C4-2B (cell line): Measurements from ENCODE around the gene RNF213.

ENCODE experiments used
- H3K27ac ChIP-seq: fragments of 450-650 bp; 2 replicates; pipeline ENCODE4 v1.5.1; 2017
- ZFX ChIP-seq: fragments of 450-650 bp; IDR thresholded peaks from 2 replicates; pipeline ENCODE4 v1.6.1; 2017
- TF ChIP-seq, protein P1 (sequence below): fragments of 450-650 bp; conservative IDR thresholded peaks from 2 replicates; pipeline ENCODE4 v1.5.1; 2017; ENCODE audit warnings: mild to moderate bottlenecking

The RNF213 gene

DNA sequence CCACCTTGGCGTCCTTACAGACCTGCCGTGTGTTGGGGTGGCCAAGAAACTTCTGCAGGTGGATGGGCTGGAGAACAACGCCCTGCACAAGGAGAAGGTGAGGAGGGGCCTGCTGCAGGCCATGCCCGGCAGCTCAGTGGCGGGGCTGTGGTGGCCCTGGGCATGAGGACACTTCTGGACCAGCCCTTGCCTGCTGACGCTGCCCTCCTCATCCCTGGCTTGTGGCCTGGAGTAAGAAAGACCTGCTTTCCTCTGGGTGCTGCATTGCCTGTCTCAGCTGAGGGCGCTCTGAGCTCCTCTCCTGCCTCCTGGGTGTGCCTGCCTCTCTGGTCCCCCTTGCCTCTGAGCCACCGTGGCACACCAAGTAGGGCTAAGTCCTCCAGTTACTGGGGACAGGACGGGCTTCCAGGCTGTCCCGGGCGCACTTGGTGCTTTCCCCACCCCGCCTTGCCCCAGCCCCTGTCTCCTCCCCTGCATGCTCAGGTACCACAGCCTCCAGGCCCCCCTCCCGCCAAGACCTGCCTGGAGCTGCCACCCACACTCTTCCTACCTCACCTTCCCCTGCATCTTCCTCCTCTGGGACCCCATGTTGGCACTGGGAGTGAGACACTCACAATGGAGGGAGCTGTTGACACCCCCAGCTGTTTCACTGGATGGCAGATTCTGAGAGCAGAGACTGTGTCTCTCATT is 163.0 kb downstream of the RNF213 start:
- TF ChIP-seq, protein P1, sequence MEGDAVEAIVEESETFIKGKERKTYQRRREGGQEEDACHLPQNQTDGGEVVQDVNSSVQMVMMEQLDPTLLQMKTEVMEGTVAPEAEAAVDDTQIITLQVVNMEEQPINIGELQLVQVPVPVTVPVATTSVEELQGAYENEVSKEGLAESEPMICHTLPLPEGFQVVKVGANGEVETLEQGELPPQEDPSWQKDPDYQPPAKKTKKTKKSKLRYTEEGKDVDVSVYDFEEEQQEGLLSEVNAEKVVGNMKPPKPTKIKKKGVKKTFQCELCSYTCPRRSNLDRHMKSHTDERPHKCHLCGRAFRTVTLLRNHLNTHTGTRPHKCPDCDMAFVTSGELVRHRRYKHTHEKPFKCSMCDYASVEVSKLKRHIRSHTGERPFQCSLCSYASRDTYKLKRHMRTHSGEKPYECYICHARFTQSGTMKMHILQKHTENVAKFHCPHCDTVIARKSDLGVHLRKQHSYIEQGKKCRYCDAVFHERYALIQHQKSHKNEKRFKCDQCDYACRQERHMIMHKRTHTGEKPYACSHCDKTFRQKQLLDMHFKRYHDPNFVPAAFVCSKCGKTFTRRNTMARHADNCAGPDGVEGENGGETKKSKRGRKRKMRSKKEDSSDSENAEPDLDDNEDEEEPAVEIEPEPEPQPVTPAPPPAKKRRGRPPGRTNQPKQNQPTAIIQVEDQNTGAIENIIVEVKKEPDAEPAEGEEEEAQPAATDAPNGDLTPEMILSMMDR = no peak
- no peak for TF ChIP-seq ZFX
- no peak overlapping the region for H3K27ac ChIP-seq

DNA sequence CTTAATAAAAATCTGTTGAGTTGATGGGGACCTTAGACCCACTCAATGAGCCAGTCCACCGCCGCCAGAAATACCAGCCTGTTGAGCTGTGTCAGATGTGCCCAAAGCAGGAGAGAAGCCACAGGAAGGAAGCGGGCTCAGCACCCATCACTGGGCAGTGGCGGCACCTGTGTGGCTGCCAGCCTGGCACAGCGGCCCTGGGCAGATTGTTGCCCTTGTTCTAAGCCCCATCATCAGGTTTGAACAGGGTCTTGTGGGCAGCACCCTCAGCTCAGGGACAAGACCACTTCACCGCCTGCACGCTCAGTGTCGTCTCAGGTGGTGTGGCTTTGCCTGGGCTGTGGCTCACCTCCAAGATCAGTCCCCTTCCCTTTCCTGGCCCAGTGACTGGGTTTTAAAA is 163.6 kb downstream of the RNF213 start:
- no peak overlapping the region for H3K27ac ChIP-seq

DNA sequence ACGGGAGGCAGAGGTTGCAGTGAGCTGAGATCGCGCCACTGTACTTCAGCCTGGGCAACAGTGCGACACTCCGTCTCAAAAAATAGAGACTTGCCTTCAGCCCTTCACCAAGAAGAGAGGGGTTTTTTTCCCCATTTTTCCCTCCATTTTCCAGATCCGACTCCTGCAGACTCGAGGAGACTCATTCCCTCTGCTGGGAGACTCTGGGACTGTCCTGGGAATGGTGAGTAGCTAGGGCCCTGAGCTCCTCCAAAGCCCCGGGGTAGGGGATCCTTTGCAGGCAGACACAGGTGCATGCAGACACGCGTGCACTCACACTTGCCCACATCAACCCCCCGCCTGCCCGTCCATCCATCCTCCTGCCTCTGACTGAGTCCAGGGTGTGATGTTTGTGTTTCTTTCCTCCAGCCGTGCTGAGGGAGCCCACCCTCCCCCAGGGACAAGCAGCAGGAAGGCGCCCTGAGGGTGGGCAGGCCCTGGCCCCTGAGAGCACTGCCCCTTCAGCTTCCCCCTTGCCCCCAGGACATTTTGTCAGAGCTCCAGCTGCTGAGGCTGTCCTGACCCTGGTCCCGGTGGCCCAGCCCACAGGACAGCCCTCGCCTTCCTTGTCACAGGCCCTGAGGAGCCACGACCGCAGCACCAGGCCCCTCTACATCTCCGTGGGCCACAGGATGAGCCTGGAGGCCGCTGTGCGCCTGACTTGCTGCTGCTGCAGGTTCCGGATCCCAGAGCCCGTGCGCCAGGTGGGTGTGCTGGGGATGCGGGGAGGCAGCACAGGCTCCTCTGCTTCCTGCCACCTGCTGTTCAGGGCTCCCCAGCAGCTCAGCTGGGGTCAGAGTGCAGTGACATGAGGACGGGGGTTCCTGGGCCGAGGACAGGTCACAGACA is 164.5 kb downstream of the RNF213 start:
- TF ChIP-seq ZFX = no peak
- TF ChIP-seq, protein P1 = no peak
- no peak overlapping the region for H3K27ac ChIP-seq

More for the DNA sequence above, 163.6 kb downstream of the RNF213 start:
- TF ChIP-seq, protein P1 = no peak
- TF ChIP-seq ZFX = no peak

DNA sequence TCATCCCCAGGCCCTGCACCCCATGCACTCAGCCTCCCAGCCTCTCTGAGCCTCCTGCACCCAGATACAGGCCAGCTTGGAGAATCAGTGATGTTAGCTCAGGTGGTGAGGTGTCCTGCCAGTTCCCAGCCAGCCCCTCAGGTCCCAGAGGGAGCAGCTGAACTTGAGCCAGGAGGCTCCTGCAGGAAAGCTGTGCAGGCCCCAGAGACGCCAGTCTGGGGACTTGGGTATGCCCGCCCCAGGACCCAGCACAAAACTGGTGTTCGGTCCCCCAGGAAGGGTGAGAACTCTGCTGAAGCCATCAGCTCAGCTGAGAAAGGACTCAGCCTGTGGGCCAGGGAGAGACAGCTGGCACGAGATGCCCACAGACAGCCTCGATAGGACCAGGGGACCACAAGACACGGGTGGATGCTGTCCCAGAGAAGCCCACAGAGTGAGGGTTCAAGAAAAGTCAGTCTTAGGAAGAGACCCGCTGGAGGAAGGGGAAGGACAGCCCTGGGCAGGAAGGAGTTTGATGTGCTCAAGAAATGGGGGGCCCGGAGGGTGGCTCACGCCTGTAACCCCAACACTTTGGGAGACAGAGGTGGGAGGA is 165.3 kb downstream of the RNF213 start:
- no peak overlapping the region for H3K27ac ChIP-seq
- no peak for TF ChIP-seq ZFX
- TF ChIP-seq, protein P1 = no peak

DNA sequence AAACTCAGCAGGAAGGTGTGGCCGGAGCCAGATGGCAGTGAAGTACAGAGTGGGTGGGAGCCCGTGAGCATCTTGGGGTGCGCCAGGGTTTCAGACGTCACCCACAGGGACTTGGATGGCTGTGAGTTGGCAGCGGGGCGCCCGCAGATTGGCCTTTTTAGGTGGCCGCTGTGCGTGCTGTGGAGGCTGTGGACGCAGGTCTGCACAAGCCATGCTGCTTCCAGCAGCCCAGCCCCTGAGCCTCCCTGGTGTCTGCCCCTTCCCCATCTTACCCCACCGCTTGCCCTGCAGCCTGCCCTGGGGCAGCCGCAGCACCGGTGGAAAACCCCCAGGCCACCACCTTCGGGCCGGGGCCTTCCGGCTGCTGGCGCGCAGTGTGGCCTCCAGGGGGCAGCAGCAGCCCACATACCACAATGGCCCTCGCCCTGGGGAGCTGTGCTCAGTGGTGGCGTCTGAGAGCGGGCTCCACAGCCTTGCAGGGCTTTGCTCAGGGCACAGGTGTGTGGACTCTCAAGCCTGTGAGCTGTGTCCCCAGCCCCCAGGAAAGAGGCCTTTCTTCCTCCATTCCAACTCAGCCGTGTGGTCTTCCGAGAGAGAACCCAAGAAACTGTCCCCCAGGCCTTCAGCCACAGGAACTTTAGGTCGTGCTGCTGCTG is 166.1 kb downstream of the RNF213 start:
- TF ChIP-seq, protein P1 = peak; percentile 98
- TF ChIP-seq ZFX = no peak
- no peak overlapping the region for H3K27ac ChIP-seq

DNA sequence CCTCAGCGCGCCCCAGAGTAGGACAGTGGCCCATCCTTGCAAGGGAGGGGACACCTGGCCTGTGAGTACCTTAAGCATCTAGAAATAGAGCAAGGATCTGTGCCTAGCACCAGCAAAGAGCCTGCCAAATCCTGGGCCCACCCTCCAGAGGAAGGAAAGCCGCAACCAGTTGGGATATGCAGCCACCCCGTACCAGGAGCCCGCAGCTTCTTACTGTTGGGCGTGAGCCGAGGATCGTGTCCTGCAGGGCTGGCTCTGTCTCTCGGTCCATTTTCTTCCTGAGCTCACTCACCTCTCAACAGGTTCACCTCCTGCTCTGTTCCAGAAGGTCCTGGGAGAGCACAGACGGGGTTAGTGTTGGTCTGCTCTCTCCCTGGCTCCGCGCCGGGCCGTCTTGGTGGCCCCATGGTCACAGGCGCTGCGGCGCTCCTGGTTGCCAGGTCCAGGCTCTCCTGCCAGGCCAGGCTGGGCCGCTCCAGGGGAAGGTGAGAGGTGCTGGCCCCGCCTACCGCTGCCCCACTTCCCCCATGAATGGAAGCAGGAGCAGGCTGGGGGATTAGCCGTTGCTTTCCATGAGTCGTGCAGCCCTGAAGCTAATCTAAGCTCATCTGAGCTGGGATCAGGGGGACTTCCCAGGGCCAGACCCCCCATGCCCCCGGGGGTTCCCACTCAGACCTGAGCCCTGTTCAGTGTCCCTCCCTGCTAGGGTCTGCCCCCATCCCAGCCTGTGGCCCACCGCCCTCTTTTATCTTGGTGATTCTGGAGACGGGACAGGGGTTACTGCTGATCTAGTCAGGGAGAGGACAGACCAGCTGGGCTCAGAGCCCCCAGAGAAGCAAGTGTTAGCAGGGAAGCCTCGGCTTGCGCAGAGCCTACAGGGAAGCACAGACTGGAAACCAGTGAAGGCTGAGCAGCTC is 167.0 kb downstream of the RNF213 start:
- no peak overlapping the region for H3K27ac ChIP-seq
- TF ChIP-seq, protein P1 = no peak
- no peak for TF ChIP-seq ZFX
